Measurements from ENCODE around the gene APLN. TPM values are rescaled to one million over a fixed set of nuclear protein-coding genes. Genes with fewer than 3 reads are reported as not detected.

APLN gene
- total RNA-seq, 1 experiment from 2014 or later, result 8.5 TPM

DNA sequence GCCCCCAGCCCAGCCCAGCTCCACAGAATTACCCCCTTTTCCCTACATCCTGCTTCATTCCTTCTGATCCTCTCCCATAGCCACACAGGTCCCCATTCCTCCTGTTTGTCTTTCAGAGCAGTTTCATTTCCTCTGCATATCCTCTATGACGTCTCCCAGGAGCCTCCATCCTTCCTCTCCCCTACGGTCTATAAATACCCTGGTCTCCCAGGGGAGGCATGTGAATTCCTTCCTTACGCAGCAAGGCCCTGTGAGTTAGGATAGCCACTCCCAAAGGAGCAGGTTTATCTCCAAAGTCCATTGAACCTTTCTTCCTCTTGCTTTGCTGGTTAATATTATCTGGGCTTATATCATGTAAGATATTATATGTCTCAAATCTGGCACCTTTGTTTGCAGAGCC, 8.4 kb upstream of the APLN start:
- H2AFZ ChIP-seq (ENCODE audit: low read length), result no peak overlapping the region
- no peak for ATAC-seq
- H4K20me1 ChIP-seq (ENCODE audit: low read length), result no peaks in the 10 kb centered on the region
- H3K4me3 ChIP-seq (ENCODE audit: low read length), result no peak overlapping the region
- H3K4me1 ChIP-seq (ENCODE audit: insufficient read depth, low read length), result peaks cover 52% of the 10 kb centered on the region
- POLR2A ChIA-PET (ENCODE audit: unreplicated experiment), result no interaction called here
- peaks cover 5% of the 10 kb centered on the region for H3F3A ChIP-seq (ENCODE audit: low read length, unreplicated experiment)
- BruUV-seq (replicated peaks), result no TSS peak
- H3K36me3 ChIP-seq (ENCODE audit: low read depth, low read length), result no peaks in the 10 kb centered on the region
- no peaks in the 10 kb centered on the region for H3K9me2 ChIP-seq (replicated peaks; ENCODE audit: low read length)
- H3K27me3 ChIP-seq (ENCODE audit: low read length), result no peaks in the 10 kb centered on the region
- DNase-seq, result no peak
- H3K27ac ChIP-seq (ENCODE audit: low read length), result no peak overlapping the region
- H3K9me3 ChIP-seq (ENCODE audit: low read length), result no peaks in the 10 kb centered on the region
- no peaks in the 10 kb centered on the region for H3K79me2 ChIP-seq (ENCODE audit: low read length)
- H3K9ac ChIP-seq (ENCODE audit: low read length), result no peak overlapping the region
- CTCF ChIA-PET, result no interaction called here
- H3K4me2 ChIP-seq (ENCODE audit: low read length), result no peak overlapping the region
- no peak for TF ChIP-seq EZH2phosphoT487 (IDR thresholded peaks at IDR 0.05; ENCODE audit: borderline replicate concordance, low read length)
- TF ChIP-seq EZH2 (IDR thresholded peaks at IDR 0.05; ENCODE audit: low read length, unreplicated experiment), result no peak
- TF ChIP-seq, protein P1, sequence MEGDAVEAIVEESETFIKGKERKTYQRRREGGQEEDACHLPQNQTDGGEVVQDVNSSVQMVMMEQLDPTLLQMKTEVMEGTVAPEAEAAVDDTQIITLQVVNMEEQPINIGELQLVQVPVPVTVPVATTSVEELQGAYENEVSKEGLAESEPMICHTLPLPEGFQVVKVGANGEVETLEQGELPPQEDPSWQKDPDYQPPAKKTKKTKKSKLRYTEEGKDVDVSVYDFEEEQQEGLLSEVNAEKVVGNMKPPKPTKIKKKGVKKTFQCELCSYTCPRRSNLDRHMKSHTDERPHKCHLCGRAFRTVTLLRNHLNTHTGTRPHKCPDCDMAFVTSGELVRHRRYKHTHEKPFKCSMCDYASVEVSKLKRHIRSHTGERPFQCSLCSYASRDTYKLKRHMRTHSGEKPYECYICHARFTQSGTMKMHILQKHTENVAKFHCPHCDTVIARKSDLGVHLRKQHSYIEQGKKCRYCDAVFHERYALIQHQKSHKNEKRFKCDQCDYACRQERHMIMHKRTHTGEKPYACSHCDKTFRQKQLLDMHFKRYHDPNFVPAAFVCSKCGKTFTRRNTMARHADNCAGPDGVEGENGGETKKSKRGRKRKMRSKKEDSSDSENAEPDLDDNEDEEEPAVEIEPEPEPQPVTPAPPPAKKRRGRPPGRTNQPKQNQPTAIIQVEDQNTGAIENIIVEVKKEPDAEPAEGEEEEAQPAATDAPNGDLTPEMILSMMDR (conservative IDR thresholded peaks at IDR 0.05; ENCODE audit: low read depth, low read length), result no peak
- intact Hi-C loops (cut with micrococcal nuclease), result no loop called here

DNA sequence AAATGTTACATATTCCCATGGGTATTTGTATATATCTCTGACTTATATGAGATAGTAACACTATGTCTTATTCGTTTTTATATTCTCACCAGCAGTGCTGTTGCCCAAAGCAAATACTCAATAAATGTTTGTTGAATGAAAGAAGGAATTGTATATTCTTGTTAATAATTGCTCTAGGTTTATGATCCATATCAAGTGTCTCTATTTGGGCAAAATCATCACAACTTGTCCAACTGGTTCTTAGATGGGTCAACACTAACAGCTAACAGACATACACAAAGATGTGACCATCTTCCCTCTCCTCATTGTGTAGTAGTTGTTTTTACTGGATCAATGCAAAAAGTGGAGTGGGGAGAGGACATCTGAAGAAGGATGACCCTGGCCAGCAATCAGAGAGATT, 6.6 kb upstream of the APLN start:
- BruUV-seq (replicated peaks), result no TSS peak
- H3K4me2 ChIP-seq (ENCODE audit: low read length), result peak overlapping the region; percentile 37
- TF ChIP-seq EZH2phosphoT487 (IDR thresholded peaks at IDR 0.05; ENCODE audit: borderline replicate concordance, low read length) (no peak), EZH2 (IDR thresholded peaks at IDR 0.05; ENCODE audit: low read length, unreplicated experiment) (no peak)
- TF ChIP-seq, protein P1 (conservative IDR thresholded peaks at IDR 0.05; ENCODE audit: low read depth, low read length), result no peak
- H3K9me3 ChIP-seq (ENCODE audit: low read length), result no peaks in the 10 kb centered on the region
- intact Hi-C loops (cut with micrococcal nuclease), result no loop called here
- no peaks in the 10 kb centered on the region for H3K36me3 ChIP-seq (ENCODE audit: low read depth, low read length)
- no peaks in the 10 kb centered on the region for H3K9me2 ChIP-seq (replicated peaks; ENCODE audit: low read length)
- DNase-seq (peak; percentile 66), ATAC-seq (peak; percentile 19)
- ChIA-PET POLR2A (ENCODE audit: unreplicated experiment) (no interaction called here), CTCF (no interaction called here)
- peak overlapping the region; percentile 77 for H3K27ac ChIP-seq (ENCODE audit: low read length)
- no peak overlapping the region for H3K9ac ChIP-seq (ENCODE audit: low read length)
- no peaks in the 10 kb centered on the region for H3K79me2 ChIP-seq (ENCODE audit: low read length)
- no peaks in the 10 kb centered on the region for H3F3A ChIP-seq (ENCODE audit: low read length, unreplicated experiment)
- H2AFZ ChIP-seq (ENCODE audit: low read length), result no peak overlapping the region
- no peaks in the 10 kb centered on the region for H3K27me3 ChIP-seq (ENCODE audit: low read length)
- no peak overlapping the region for H3K4me3 ChIP-seq (ENCODE audit: low read length)
- H4K20me1 ChIP-seq (ENCODE audit: low read length), result no peaks in the 10 kb centered on the region
- peaks cover 39% of the 10 kb centered on the region for H3K4me1 ChIP-seq (ENCODE audit: insufficient read depth, low read length)

DNA sequence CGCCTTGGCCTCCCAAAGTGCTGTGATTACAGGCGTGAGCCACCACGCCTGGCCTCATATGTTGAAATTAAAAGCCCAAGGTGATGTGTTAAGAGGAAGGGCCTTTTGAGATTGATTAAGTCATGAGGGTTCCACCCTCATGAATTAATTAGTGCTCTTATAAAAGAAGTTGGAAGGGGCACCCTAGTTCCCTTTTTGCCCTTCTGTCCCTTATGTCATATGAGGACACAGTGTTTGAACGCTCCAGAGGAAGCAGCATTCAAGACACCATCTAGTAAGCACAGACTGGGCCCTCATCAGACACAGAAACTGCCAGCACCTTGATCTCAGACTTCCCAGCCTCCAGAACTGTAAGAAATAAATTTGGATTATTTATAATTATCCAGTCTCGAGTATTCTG, 5.1 kb upstream of the APLN start:
- no peaks in the 10 kb centered on the region for H4K20me1 ChIP-seq (ENCODE audit: low read length)
- H3F3A ChIP-seq (ENCODE audit: low read length, unreplicated experiment), result no peaks in the 10 kb centered on the region
- ChIA-PET POLR2A (ENCODE audit: unreplicated experiment) (no interaction called here), CTCF (no interaction called here)
- H3K9me2 ChIP-seq (replicated peaks; ENCODE audit: low read length), result no peaks in the 10 kb centered on the region
- DNase-seq (no peak), ATAC-seq (no peak)
- H3K36me3 ChIP-seq (ENCODE audit: low read depth, low read length), result no peaks in the 10 kb centered on the region
- no peak overlapping the region for H3K27ac ChIP-seq (ENCODE audit: low read length)
- H3K4me3 ChIP-seq (ENCODE audit: low read length), result no peak overlapping the region
- intact Hi-C loops (cut with micrococcal nuclease), result loop anchor here (5.0 kb wide), 1 partner anchor 37 kb away; no protein-coding TSS in a partner anchor
- no peak overlapping the region for H2AFZ ChIP-seq (ENCODE audit: low read length)
- BruUV-seq (replicated peaks), result no TSS peak
- H3K79me2 ChIP-seq (ENCODE audit: low read length), result no peaks in the 10 kb centered on the region
- no peak overlapping the region for H3K4me2 ChIP-seq (ENCODE audit: low read length)
- H3K4me1 ChIP-seq (ENCODE audit: insufficient read depth, low read length), result peaks cover 31% of the 10 kb centered on the region
- TF ChIP-seq EZH2 (IDR thresholded peaks at IDR 0.05; ENCODE audit: low read length, unreplicated experiment), result no peak
- TF ChIP-seq, protein P1 (conservative IDR thresholded peaks at IDR 0.05; ENCODE audit: low read depth, low read length), result no peak
- TF ChIP-seq EZH2phosphoT487 (IDR thresholded peaks at IDR 0.05; ENCODE audit: borderline replicate concordance, low read length), result no peak
- H3K27me3 ChIP-seq (ENCODE audit: low read length), result no peaks in the 10 kb centered on the region
- no peaks in the 10 kb centered on the region for H3K9me3 ChIP-seq (ENCODE audit: low read length)
- no peak overlapping the region for H3K9ac ChIP-seq (ENCODE audit: low read length)
